Measurements from ENCODE around the gene ALK.

GRCh38 chr2:29567906-29568520 lies 353.4 kb downstream of the ALK start:
- TF ChIP-seq CTCF (conservative IDR thresholded peaks at IDR 0.05; ENCODE audit: low read depth, low read length) (no peak), EZH2 (IDR thresholded peaks at IDR 0.05; ENCODE audit: low read length, unreplicated experiment) (no peak)
